ENCODE measurements around the gene MRPL41. TPM values are rescaled to one million over a fixed set of nuclear protein-coding genes. Genes with fewer than 3 reads are reported as not detected.
A peak's percentile ranks its signal among the peaks of the same experiment; 100 is the strongest.

Gene MRPL41
- polyA plus RNA-seq, 2 of the 4 experiments (the other 2 are of a cell fraction), result 19.7 to 54.4 TPM

- ChIA-PET POLR2A (interaction anchor here (0.8 kb wide), 1 partner anchor 9 kb away, joined by 6 read pairs; no protein-coding TSS in a partner anchor), CTCF (interaction anchor here (0.7 to 1.7 kb wide), 2 partner anchors 14 to 528 kb away, joined by 4 to 10 read pairs; partner anchors contain the start of gene DPH7)
- ATAC-seq (peak; percentile 34 to 50; a peak in 3 of 6 replicates), DNase-seq (ENCODE audit: low read depth in 1 of 2, low spot score in 1 of 2) (no peak), FAIRE-seq (no peak)
- WGBS (ENCODE audit: missing lambda C conversion rate), result 85% methylated on average over 10 of the region's 10 CpGs
- H3K4me1 ChIP-seq, result no peaks in the 10 kb centered on the region
- no peak overlapping the region for H3K27ac ChIP-seq
- TF ChIP-seq CHD2 (IDR thresholded peaks at IDR 0.05; ENCODE audit: low read length, partially characterized antibody) (no peak), NFE2L2 (conservative IDR thresholded peaks at IDR 0.05; ENCODE audit: low read length) (no peak), SREBF2 (IDR thresholded peaks at IDR 0.05) (no peak), HOXA7 (CRISPR knock-in tag; IDR thresholded peaks at IDR 0.05) (no peak), ZC3H11A (IDR thresholded peaks at IDR 0.05) (no peak), CHD4 (IDR thresholded peaks at IDR 0.05; ENCODE audit: borderline replicate concordance) (no peak), KDM5A (IDR thresholded peaks at IDR 0.05) (no peak), RARB (CRISPR knock-in tag; IDR thresholded peaks at IDR 0.05) (no peak)
- no peak overlapping the region for H3K4me2 ChIP-seq
- no peaks in the 10 kb centered on the region for H3K9me3 ChIP-seq
- H3K4me3 ChIP-seq, result no peak overlapping the region
Measured at GRCh38 chr9:137564134-137564533, 12.5 kb downstream of the MRPL41 start.

- Histone ChIP-seq H3K4me2 (no peak overlapping the region), H3K9me3 (no peaks in the 10 kb centered on the region), H3K27ac (no peak overlapping the region), H3K4me3 (no peak overlapping the region), H3K4me1 (no peaks in the 10 kb centered on the region)
- TF ChIP-seq RNF2 (IDR thresholded peaks at IDR 0.05; ENCODE audit: borderline replicate concordance, low read depth) (no peak), KDM1A (IDR thresholded peaks at IDR 0.05; ENCODE audit: low read depth) (no peak), POLR2A (IDR thresholded peaks at IDR 0.05; ENCODE audit: low read length) (no peak), EHF (CRISPR knock-in tag; IDR thresholded peaks at IDR 0.05) (no peak), ATOH8 (CRISPR knock-in tag; IDR thresholded peaks at IDR 0.05; ENCODE audit: low read depth) (no peak), RCOR1 (IDR thresholded peaks at IDR 0.05; ENCODE audit: low read depth, low read length) (no peak), ZNF302 (CRISPR knock-in tag; IDR thresholded peaks at IDR 0.05) (no peak), JUNB (IDR thresholded peaks at IDR 0.05) (no peak), NR3C1 (IDR thresholded peaks at IDR 0.05) (no peak), MAFK (IDR thresholded peaks at IDR 0.05; ENCODE audit: partially characterized antibody) (no peak), JUN (IDR thresholded peaks at IDR 0.05) (no peak), MAX (IDR thresholded peaks at IDR 0.05) (no peak), ESRRA (IDR thresholded peaks at IDR 0.05; ENCODE audit: borderline replicate concordance, low read length) (no peak), E2F6 (IDR thresholded peaks at IDR 0.05; ENCODE audit: borderline replicate concordance, low read depth) (no peak), FOSB (CRISPR knock-in tag; IDR thresholded peaks at IDR 0.05) (no peak)
- TF ChIP-seq, protein P1, sequence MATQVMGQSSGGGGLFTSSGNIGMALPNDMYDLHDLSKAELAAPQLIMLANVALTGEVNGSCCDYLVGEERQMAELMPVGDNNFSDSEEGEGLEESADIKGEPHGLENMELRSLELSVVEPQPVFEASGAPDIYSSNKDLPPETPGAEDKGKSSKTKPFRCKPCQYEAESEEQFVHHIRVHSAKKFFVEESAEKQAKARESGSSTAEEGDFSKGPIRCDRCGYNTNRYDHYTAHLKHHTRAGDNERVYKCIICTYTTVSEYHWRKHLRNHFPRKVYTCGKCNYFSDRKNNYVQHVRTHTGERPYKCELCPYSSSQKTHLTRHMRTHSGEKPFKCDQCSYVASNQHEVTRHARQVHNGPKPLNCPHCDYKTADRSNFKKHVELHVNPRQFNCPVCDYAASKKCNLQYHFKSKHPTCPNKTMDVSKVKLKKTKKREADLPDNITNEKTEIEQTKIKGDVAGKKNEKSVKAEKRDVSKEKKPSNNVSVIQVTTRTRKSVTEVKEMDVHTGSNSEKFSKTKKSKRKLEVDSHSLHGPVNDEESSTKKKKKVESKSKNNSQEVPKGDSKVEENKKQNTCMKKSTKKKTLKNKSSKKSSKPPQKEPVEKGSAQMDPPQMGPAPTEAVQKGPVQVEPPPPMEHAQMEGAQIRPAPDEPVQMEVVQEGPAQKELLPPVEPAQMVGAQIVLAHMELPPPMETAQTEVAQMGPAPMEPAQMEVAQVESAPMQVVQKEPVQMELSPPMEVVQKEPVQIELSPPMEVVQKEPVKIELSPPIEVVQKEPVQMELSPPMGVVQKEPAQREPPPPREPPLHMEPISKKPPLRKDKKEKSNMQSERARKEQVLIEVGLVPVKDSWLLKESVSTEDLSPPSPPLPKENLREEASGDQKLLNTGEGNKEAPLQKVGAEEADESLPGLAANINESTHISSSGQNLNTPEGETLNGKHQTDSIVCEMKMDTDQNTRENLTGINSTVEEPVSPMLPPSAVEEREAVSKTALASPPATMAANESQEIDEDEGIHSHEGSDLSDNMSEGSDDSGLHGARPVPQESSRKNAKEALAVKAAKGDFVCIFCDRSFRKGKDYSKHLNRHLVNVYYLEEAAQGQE (IDR thresholded peaks at IDR 0.05), result no peak
- TF ChIP-seq, protein P2, sequence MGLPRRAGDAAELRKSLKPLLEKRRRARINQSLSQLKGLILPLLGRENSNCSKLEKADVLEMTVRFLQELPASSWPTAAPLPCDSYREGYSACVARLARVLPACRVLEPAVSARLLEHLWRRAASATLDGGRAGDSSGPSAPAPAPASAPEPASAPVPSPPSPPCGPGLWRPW (IDR thresholded peaks at IDR 0.05), result no peak
- TF ChIP-seq, protein P3, sequence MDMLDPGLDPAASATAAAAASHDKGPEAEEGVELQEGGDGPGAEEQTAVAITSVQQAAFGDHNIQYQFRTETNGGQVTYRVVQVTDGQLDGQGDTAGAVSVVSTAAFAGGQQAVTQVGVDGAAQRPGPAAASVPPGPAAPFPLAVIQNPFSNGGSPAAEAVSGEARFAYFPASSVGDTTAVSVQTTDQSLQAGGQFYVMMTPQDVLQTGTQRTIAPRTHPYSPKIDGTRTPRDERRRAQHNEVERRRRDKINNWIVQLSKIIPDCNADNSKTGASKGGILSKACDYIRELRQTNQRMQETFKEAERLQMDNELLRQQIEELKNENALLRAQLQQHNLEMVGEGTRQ (IDR thresholded peaks at IDR 0.05), result no peak
- TF ChIP-seq, protein P4, sequence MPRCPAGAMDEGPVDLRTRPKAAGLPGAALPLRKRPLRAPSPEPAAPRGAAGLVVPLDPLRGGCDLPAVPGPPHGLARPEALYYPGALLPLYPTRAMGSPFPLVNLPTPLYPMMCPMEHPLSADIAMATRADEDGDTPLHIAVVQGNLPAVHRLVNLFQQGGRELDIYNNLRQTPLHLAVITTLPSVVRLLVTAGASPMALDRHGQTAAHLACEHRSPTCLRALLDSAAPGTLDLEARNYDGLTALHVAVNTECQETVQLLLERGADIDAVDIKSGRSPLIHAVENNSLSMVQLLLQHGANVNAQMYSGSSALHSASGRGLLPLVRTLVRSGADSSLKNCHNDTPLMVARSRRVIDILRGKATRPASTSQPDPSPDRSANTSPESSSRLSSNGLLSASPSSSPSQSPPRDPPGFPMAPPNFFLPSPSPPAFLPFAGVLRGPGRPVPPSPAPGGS (IDR thresholded peaks at IDR 0.05), result no peak
- TF ChIP-seq, protein P5, sequence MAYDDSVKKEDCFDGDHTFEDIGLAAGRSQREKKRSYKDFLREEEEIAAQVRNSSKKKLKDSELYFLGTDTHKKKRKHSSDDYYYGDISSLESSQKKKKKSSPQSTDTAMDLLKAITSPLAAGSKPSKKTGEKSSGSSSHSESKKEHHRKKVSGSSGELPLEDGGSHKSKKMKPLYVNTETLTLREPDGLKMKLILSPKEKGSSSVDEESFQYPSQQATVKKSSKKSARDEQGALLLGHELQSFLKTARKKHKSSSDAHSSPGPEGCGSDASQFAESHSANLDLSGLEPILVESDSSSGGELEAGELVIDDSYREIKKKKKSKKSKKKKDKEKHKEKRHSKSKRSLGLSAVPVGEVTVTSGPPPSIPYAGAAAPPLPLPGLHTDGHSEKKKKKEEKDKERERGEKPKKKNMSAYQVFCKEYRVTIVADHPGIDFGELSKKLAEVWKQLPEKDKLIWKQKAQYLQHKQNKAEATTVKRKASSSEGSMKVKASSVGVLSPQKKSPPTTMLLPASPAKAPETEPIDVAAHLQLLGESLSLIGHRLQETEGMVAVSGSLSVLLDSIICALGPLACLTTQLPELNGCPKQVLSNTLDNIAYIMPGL (CRISPR knock-in tag; IDR thresholded peaks at IDR 0.05; ENCODE audit: borderline replicate concordance), result no peak
- ATAC-seq, result peak in 1 of 2 experiments; percentile 54; a peak in 2 of 6 replicates
- DNase-seq (ENCODE audit: low read depth in 1 of 2, low spot score in 1 of 2), result no peak
- ChIA-PET POLR2A (no interaction called here), CTCF (interaction anchor here (1.7 kb wide), 1 partner anchor 14 kb away, joined by 10 read pairs; the partner anchor contains the start of gene DPH7)
- 84% methylated on average over 13 of the region's 18 CpGs for WGBS (ENCODE audit: missing lambda C conversion rate)
- FAIRE-seq, result no peak
Measured at GRCh38 chr9:137564817-137565411, 13.2 kb downstream of the MRPL41 start.
